ENCODE data around the gene MYZAP.

The MYZAP gene, protein sequence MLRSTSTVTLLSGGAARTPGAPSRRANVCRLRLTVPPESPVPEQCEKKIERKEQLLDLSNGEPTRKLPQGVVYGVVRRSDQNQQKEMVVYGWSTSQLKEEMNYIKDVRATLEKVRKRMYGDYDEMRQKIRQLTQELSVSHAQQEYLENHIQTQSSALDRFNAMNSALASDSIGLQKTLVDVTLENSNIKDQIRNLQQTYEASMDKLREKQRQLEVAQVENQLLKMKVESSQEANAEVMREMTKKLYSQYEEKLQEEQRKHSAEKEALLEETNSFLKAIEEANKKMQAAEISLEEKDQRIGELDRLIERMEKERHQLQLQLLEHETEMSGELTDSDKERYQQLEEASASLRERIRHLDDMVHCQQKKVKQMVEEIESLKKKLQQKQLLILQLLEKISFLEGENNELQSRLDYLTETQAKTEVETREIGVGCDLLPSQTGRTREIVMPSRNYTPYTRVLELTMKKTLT

DNA sequence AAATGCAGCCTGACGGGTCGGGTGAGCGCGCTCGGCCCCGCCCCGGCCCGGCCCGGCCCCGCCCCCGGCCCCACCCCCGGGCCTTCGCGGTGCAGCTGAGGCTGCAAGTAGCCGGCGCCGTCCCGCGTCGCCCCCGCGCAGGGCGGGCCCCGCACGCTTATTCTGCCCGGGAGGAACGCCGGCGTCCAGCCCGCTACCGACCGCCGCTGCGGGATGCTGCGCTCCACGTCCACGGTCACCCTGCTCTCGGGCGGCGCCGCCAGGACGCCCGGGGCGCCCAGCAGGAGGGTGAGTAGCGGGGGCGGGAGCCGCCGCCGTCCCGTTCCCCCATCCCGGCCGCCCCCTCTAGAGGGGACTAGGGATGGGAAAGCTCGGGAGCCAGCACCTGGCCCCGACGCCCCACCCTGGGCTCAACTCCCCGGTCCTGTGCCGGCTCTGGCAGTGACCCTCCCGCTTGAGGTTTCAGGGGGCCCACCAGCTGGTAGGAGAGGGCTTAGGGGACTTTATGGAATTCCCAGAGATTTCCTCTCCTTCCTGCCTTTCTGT is at the start of gene MYZAP:
TSS of gene MYZAP (plus strand) at position 83 of the 546 bp plus-strand sequence. CDS start at position 214, 131 bp downstream.
- peak; percentile 56 for DNase-seq

GRCh38 chr15:57542505-57542817 is 49.2 kb upstream of the MYZAP start:
- no peak for DNase-seq

DNA sequence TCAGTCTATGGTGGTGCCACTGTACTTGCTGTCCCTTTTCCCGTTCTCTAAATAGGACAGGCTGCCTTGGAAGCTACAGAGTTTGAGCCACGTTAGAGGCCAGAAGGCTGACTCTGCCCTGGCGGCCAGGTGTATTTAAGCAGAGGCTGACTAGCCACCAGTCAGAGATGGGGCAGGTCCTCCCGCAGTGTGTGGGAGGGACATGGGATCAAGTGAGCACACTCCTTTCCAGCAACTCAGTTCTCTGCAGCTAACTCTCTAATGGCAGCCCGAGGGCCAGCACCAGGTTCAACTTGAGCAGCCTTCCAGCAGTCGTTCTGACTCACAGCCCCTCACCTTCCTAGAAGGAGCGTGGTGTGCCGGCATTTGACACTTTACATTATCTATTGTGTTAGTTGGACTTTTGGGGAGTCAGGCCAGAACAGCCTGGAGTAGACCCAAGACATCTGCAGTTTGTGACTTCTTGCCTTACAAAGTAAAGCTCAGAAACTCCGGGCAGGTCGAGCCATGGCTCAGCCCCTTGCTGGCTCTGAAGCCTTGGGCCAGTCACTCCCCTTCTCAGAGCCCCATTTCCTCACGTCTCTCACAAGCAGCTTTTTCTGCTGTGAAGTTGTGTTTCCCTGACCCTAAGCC is 46.7 kb upstream of the MYZAP start:
- no peak for DNase-seq

DNA sequence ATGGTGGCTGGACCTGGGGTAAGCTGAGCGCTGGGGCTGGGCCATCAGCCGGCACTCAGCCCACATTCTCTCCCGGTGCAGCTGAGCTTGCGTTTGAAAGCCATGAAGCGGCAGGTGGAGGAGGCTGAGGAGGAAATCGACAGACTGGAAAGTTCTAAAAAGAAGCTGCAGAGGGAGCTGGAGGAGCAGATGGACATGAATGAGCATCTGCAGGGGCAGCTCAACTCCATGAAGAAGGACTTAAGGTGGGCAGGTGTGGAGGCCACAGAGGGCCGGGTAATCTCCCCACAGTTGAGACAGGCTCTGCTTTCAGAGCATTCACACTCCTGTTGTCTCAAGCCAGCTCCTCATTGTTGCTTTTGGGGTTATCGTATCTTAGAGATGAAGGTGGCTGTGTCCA is 45.7 kb upstream of the MYZAP start:
- no peak for DNase-seq

DNA sequence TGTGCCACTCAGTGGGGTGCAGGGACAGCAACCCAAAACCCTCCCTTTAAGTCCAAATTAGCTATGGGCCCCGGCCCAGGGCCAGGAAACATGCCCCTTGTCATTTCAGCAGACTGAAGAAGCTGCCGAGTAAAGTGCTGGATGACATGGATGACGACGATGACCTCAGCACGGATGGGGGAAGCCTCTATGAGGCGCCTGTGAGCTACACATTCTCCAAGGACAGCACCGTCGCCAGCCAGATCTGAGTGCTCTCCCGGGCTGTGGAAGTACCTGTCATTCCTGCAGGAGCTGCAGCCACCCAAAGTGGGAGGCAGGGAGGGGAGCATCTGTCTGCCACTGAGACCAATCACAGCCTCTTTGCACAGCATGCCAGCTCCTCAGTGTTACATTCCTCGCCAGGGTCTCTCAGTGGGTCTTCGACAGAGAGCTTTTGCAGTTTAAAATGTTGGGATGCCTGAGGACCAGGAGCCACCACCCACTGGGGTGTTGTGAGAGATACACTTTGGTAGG is 44.4 kb upstream of the MYZAP start:
- DNase-seq: no peak

GRCh38 chr15:57548351-57548750 is 43.4 kb upstream of the MYZAP start:
- DNase-seq: no peak

DNA sequence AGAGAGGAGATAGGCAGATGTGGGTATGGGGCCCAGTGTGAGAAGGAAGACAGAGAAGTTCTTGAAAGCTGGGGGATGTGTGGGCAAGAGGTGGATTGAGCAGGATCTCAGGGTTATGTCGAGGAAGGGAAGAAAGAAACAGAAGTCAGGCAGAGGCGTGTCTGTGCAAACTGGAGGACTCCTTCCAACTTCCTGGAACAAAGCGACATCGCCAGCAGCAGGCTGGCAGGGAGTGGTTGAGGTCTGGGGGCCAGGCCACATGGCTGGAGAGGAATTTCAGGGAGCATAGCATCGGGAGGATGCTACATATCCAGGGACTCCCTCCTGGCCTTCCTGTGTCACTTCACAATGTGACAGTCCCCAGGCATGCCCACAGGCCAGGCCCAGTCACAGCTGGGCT is 42.9 kb upstream of the MYZAP start:
- no peak for DNase-seq

- DNase-seq: no peak
Observed at GRCh38 chr15:57549935-57550334, 41.8 kb upstream of the MYZAP start.

DNA sequence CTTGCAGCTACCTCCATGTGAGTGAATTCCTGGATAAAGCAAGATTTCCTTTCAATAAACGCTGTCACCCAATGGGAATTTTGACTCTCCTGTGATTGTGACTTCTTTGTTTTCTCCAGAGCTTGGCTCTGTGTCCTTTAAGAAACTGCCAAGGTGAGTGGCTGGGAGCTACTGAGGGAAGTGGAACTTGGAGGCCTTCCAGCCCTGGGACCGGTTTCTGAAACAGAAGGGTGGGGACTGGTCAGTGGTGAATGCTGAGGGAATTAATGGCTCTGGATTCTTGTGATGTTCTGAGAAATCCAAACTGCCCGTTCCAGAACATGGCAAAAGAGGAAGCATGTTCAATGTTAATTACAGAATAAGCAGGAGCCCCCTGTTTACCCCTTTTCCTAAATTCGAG is 41.1 kb upstream of the MYZAP start:
- DNase-seq: no peak

DNA sequence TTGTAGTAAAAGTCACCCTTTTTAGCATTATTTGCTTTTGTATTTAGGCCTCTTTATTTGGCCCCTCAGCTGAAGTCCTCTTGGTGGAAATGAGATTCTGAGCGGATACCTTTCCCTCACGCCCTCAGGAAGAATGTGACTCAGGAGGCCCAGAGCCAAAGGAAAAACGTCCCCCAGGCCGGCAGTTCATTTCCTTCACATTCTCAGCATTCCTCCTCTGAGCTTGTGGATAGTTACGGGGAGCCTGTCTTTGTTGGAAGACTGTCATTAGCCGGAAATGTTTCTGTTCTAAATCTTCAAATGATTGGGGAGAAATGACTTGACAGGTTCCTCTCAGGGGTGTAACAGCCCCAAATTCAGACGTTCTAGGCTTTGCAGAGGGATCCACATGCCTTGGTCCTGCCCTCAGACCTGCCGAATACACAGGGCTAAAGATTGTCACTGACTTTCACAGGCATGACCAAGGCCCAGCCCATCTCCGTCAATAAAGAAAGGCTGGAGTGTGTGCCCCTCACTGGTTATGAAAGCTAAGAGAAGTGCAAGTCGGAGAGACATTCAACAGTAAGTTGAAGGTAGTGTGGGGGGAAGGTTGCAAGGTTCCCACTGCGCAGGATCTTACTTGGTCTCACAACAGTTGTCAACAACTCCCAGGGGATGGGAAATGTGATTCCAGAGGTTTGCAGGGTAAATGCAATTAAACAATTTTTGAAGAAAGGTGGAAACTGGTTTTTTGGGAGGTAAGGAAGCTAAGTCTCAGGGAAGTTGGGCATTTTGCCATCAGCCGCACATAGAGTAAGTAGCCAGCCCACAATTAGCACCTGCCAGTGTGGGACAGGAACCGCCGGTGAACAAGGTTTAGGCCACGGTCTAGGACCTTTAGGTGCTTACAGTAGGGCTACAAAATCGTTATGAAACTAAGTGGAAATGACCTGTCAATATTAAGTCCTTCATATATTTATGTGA is 39.7 kb upstream of the MYZAP start:
- DNase-seq: no peak

DNA sequence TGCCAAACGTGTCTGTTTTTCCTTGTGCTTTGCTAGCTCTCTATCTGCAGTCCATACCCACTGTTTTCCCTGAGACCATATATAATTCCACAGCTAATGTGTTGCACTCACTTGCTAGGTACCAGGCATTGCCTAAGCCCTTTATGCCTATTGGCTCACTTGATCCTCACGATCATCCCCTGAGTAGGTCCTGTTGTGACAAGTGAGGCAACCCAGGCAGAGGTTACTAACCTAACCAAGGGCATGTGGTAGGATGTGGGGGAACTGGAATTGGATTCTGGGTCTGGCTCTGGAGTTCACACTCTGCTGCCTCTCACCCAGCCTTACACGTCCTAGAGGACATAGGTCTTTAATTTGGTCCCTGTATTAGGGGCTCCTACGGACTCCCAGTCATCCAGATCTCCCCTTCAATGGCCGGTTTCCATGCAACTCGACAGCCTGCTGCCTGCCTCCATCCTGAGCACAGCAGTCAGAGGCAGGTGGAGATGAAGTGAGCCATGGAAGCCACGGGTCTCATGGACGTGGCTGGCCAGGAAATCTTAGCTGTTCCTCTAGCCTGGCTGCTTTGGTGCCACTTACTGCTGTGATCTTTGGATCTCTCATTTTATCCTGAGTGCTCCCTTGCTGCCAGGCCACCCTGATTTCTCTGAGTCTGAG is 38.9 kb upstream of the MYZAP start:
- no peak for DNase-seq

DNA sequence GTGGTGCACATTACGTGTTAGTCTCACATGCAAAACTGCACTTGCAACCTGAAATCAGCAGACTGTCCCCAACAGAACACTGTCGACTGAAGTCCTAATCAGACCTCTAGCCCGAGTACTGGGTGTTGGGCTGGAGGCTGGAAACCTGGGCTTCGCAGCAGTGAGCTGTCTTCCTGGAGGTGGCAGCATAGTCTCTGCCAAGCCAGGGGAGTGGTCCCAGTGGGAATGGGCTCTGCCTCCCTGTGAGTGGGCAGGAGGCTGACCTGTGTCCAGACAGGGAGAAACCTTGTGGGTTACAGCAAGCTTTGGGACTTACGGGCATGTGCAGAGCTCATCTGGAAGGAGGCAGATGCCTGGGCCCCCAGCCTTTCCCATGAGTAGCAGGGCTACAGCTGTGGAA is 38.2 kb upstream of the MYZAP start:
- no peak for DNase-seq

- no peak for DNase-seq
Observed at GRCh38 chr15:57554063-57554811, 37.5 kb upstream of the MYZAP start.

GRCh38 chr15:57554812-57555179 is 36.9 kb upstream of the MYZAP start:
- no peak for DNase-seq

- DNase-seq: no peak
Observed at GRCh38 chr15:57555270-57555669, 36.4 kb upstream of the MYZAP start.

GRCh38 chr15:57556040-57556439 is 35.7 kb upstream of the MYZAP start:
- DNase-seq: no peak

DNA sequence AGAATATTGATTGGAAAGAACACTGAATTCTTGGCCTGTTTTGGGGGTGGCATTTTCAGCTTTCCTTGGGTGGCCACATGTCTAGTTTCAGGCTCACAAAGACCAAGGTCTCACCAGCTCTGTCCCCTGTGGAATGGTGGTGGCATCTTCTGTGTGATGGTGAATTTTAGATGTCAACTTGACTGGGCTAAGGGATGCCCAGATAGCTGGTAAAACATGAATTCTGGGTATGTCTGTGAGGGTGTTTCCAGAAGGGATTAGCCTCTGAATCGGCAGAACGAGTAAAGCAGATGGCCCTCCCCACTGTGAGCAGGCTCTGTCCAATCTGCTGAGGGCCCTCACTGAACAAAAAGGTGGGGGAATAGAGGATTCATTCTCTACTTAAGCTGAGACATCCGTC is 34.4 kb upstream of the MYZAP start:
- no peak for DNase-seq

GRCh38 chr15:57557810-57558209 is 33.9 kb upstream of the MYZAP start:
- DNase-seq: no peak

DNA sequence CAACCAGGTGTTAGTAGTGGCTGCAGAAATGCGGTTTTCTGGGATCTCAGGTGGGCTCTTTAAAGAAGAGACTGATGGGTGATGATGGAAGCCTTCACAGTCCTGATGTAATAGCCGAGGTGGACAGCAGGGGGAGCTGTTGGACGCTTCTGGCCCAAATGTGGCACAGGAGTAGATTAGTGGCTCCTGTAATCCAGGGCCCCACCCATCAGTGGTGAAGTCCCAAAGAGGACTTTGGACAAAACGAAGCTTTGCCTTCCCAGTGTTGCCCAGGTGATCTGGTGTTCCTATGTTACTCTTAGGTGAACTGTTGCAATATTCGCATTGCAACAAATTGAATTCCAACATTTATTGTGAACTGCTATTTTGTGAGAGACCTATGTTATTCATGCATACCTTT is 31.8 kb upstream of the MYZAP start:
- peak; percentile 82 for DNase-seq

DNA sequence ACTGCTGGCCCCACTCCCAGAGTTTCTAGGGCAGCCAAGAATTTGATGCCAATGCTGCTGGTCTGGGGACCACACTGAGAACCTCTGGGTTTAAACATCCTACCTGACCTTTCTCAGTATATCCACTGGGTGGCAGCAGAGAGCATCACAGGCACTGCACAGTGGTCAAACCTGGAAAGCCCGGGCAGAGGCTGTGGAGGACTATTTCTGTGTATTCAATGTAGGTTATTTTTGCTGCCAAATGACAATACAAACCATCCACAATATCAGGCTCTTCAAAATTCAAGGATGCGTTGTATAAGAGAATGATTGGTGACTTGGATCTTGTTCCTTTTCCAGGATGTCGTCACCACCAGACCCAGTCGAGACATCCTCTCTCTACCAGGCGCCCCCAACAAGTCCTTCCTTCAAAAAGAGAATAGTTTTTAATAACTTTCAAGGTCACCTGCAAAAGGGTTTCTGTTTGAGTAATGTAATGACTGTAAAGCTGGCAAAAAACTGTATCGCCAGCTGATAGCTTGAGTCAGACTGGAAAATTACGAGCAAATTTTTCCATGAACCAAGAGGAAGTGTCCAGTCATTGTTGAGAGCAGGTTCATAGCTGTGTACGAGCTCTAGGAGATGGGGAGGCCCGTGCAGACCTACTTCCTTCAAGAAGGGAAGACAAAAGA is 30.5 kb upstream of the MYZAP start:
- DNase-seq: peak; percentile 67

DNA sequence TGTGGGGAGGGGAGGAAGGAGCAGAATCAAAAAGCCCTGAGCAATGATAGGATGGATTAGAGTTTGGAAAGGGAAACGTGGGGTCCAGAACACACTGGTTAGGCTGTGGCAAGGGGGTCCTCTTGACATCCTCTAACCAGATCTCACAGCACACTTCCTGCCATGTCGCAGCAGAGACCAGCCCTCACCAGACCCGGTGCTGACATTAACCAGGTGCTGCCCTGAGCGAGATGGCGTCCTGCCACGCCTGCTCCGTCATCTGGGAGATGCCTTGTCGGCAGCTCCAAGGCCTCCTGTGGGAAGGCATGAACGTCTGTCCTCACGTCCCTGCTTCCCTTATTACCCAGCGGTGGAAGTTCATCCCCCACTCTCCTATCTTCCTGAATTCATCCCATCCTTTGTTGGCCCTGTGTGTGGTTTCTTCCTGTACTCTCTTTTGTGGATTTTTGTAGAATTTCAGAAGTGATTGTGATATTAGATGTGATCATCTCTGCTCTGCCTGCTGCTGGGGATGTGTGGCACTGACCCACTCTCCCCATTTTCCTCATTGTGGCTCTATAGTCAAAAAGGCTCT is 29.4 kb upstream of the MYZAP start:
- DNase-seq: no peak

Data from activated CD4-positive, CD25-positive, alpha-beta regulatory T cell treated with anti-CD3 and anti-CD28 coated beads, Interleukin-2, amount 50 U/mL, for 72 hours (primary cell).